ENCODE results near the gene CNOT6.

CNOT6 gene

GRCh38 chr5:180605554-180606214 lies 111.5 kb downstream of the CNOT6 start:
- Mint-ChIP-seq H3K27me3 (no peaks in the 10 kb centered on the region), H3K4me3 (no peak overlapping the region), H3K36me3 (no peaks in the 10 kb centered on the region), H3K4me1 (no peaks in the 10 kb centered on the region), H3K27ac (no peak overlapping the region), H3K9me3 (no peaks in the 10 kb centered on the region)

- Mint-ChIP-seq H3K9me3 (no peaks in the 10 kb centered on the region), H3K27me3 (no peaks in the 10 kb centered on the region), H3K27ac (no peak overlapping the region), H3K4me3 (no peak overlapping the region), H3K4me1 (no peaks in the 10 kb centered on the region), H3K36me3 (no peaks in the 10 kb centered on the region)
These were observed 112.1 kb downstream of the CNOT6 start for GRCh38 chr5:180606215-180606785.

GRCh38 chr5:180607861-180608571 lies 113.8 kb downstream of the CNOT6 start:
- Mint-ChIP-seq H3K27me3 (no peaks in the 10 kb centered on the region), H3K4me1 (no peaks in the 10 kb centered on the region), H3K27ac (no peak overlapping the region), H3K9me3 (no peaks in the 10 kb centered on the region), H3K4me3 (no peak overlapping the region), H3K36me3 (no peaks in the 10 kb centered on the region)

- no peaks in the 10 kb centered on the region for H3K36me3 Mint-ChIP-seq
- H3K9me3 Mint-ChIP-seq = no peaks in the 10 kb centered on the region
- H3K27me3 Mint-ChIP-seq = no peaks in the 10 kb centered on the region
- no peak overlapping the region for H3K27ac Mint-ChIP-seq
- H3K4me1 Mint-ChIP-seq = no peaks in the 10 kb centered on the region
- no peak overlapping the region for H3K4me3 Mint-ChIP-seq
These were observed 114.6 kb downstream of the CNOT6 start for GRCh38 chr5:180608572-180609310.

GRCh38 chr5:180609386-180609785 lies 115.2 kb downstream of the CNOT6 start:
- Mint-ChIP-seq H3K27me3 (no peaks in the 10 kb centered on the region), H3K9me3 (no peaks in the 10 kb centered on the region), H3K4me3 (no peak overlapping the region), H3K36me3 (no peaks in the 10 kb centered on the region), H3K27ac (no peak overlapping the region), H3K4me1 (no peaks in the 10 kb centered on the region)

- no peaks in the 10 kb centered on the region for H3K4me1 Mint-ChIP-seq
- no peaks in the 10 kb centered on the region for H3K27me3 Mint-ChIP-seq
- no peak overlapping the region for H3K4me3 Mint-ChIP-seq
- no peaks in the 10 kb centered on the region for H3K9me3 Mint-ChIP-seq
- no peak overlapping the region for H3K27ac Mint-ChIP-seq
- no peaks in the 10 kb centered on the region for H3K36me3 Mint-ChIP-seq
These were observed 115.8 kb downstream of the CNOT6 start for GRCh38 chr5:180609817-180610550.

- H3K27ac Mint-ChIP-seq = no peak overlapping the region
- no peaks in the 10 kb centered on the region for H3K9me3 Mint-ChIP-seq
- H3K4me1 Mint-ChIP-seq = no peaks in the 10 kb centered on the region
- H3K36me3 Mint-ChIP-seq = no peaks in the 10 kb centered on the region
- H3K4me3 Mint-ChIP-seq = no peak overlapping the region
- H3K27me3 Mint-ChIP-seq = no peaks in the 10 kb centered on the region
These were observed 117.1 kb downstream of the CNOT6 start for GRCh38 chr5:180611140-180611850.

GRCh38 chr5:180612683-180613082 lies 118.5 kb downstream of the CNOT6 start:
- no peaks in the 10 kb centered on the region for H3K4me1 Mint-ChIP-seq
- H3K27ac Mint-ChIP-seq = no peak overlapping the region
- H3K27me3 Mint-ChIP-seq = no peaks in the 10 kb centered on the region
- no peaks in the 10 kb centered on the region for H3K9me3 Mint-ChIP-seq
- H3K4me3 Mint-ChIP-seq = no peak overlapping the region
- no peaks in the 10 kb centered on the region for H3K36me3 Mint-ChIP-seq

GRCh38 chr5:180613188-180613813 lies 119.1 kb downstream of the CNOT6 start:
- Mint-ChIP-seq H3K27me3 (no peaks in the 10 kb centered on the region), H3K9me3 (no peaks in the 10 kb centered on the region), H3K4me3 (no peak overlapping the region), H3K27ac (no peak overlapping the region), H3K4me1 (no peaks in the 10 kb centered on the region), H3K36me3 (no peaks in the 10 kb centered on the region)

GRCh38 chr5:180613814-180614188 lies 119.6 kb downstream of the CNOT6 start:
- no peaks in the 10 kb centered on the region for H3K36me3 Mint-ChIP-seq
- H3K27me3 Mint-ChIP-seq = no peaks in the 10 kb centered on the region
- no peaks in the 10 kb centered on the region for H3K9me3 Mint-ChIP-seq
- no peak overlapping the region for H3K4me3 Mint-ChIP-seq
- H3K4me1 Mint-ChIP-seq = no peaks in the 10 kb centered on the region
- no peak overlapping the region for H3K27ac Mint-ChIP-seq

GRCh38 chr5:180618487-180618828 lies 124.3 kb downstream of the CNOT6 start:
- no peak overlapping the region for H3K4me3 Mint-ChIP-seq
- H3K36me3 Mint-ChIP-seq = no peaks in the 10 kb centered on the region
- H3K27me3 Mint-ChIP-seq = no peaks in the 10 kb centered on the region
- H3K4me1 Mint-ChIP-seq = peaks cover 5% of the 10 kb centered on the region
- H3K27ac Mint-ChIP-seq = no peak overlapping the region
- no peaks in the 10 kb centered on the region for H3K9me3 Mint-ChIP-seq

- Mint-ChIP-seq H3K4me3 (no peak overlapping the region), H3K4me1 (peaks cover 10% of the 10 kb centered on the region), H3K27ac (no peak overlapping the region), H3K36me3 (no peaks in the 10 kb centered on the region), H3K27me3 (no peaks in the 10 kb centered on the region), H3K9me3 (no peaks in the 10 kb centered on the region)
These were observed 124.8 kb downstream of the CNOT6 start for GRCh38 chr5:180618829-180619562.

GRCh38 chr5:180619563-180619915 lies 125.4 kb downstream of the CNOT6 start:
- Mint-ChIP-seq H3K36me3 (no peaks in the 10 kb centered on the region), H3K27me3 (no peaks in the 10 kb centered on the region), H3K4me1 (peaks cover 12% of the 10 kb centered on the region), H3K27ac (no peak overlapping the region), H3K9me3 (no peaks in the 10 kb centered on the region), H3K4me3 (no peak overlapping the region)

- no peak overlapping the region for H3K4me3 Mint-ChIP-seq
- peaks cover 15% of the 10 kb centered on the region for H3K4me1 Mint-ChIP-seq
- no peaks in the 10 kb centered on the region for H3K36me3 Mint-ChIP-seq
- no peak overlapping the region for H3K27ac Mint-ChIP-seq
- no peaks in the 10 kb centered on the region for H3K9me3 Mint-ChIP-seq
- no peaks in the 10 kb centered on the region for H3K27me3 Mint-ChIP-seq
These were observed 125.8 kb downstream of the CNOT6 start for GRCh38 chr5:180620014-180620413.
